Endodermal cell (in vitro differentiated cells): ENCODE measurements around the gene UPF3B. TPM values are rescaled to one million over a fixed set of nuclear protein-coding genes. Genes with fewer than 3 reads are reported as not detected.
A peak's percentile ranks its signal among the peaks of the same experiment; 100 is the strongest.

ENCODE experiments used
- DNase-seq: peaks from one replicate; pipeline ENCODE4 v3.0.0-alpha.2; 2017
- H3K27ac ChIP-seq: 2 replicates; pipeline ENCODE4 v1.5.1; 2013; ENCODE audit warnings: mild to moderate bottlenecking, low read depth, low read length, moderate library complexity
- H3K27me3 ChIP-seq: 2 replicates; pipeline ENCODE4 v1.6.1; 2013; ENCODE audit warnings: mild to moderate bottlenecking, low read length, moderate library complexity; ENCODE audit not compliant: insufficient read depth, control insufficient read depth, poor library complexity, severe bottlenecking
- H3K36me3 ChIP-seq: 2 replicates; pipeline ENCODE4 v1.7.0; 2013; ENCODE audit warnings: mild to moderate bottlenecking, low read length, moderate library complexity; ENCODE audit not compliant: control insufficient read depth, insufficient read depth
- H3K4me1 ChIP-seq: one replicate; pipeline ENCODE4 v1.7.0; 2013; ENCODE audit warnings: low read length; ENCODE audit not compliant: control insufficient read depth, insufficient read depth
- H3K4me3 ChIP-seq: 2 replicates; pipeline ENCODE4 v1.5.1; 2013; ENCODE audit warnings: mild to moderate bottlenecking, low read length, moderate library complexity
- H3K9ac ChIP-seq: 2 replicates; pipeline ENCODE4 v1.6.1; 2013; ENCODE audit warnings: mild to moderate bottlenecking, low read length, moderate library complexity; ENCODE audit not compliant: poor library complexity, severe bottlenecking; ENCODE audit errors: extremely low read depth
- H3K9me3 ChIP-seq: 2 replicates; pipeline ENCODE4 v1.6.1; 2013; ENCODE audit warnings: mild to moderate bottlenecking, low read length, moderate library complexity; ENCODE audit not compliant: control insufficient read depth
- H3K27ac Mint-ChIP-seq: 2 replicates; pipeline ENCODE4 v1.8.0; 2020; ENCODE audit warnings: mixed read lengths
- H3K27me3 Mint-ChIP-seq: 2 replicates; pipeline ENCODE4 v1.8.0; 2021; ENCODE audit warnings: mild to moderate bottlenecking, mixed read lengths; ENCODE audit not compliant: insufficient read depth
- H3K36me3 Mint-ChIP-seq: 2 replicates; pipeline ENCODE4 v1.8.0; 2020; ENCODE audit warnings: low read depth, mixed read lengths
- H3K4me1 Mint-ChIP-seq: 2 replicates; pipeline ENCODE4 v1.8.0; 2020; ENCODE audit warnings: mixed read lengths
- H3K4me3 Mint-ChIP-seq: 2 replicates; pipeline ENCODE4 v1.8.0; 2020; ENCODE audit warnings: mild to moderate bottlenecking, moderate library complexity, mixed read lengths
- H3K9me3 Mint-ChIP-seq: 2 replicates; pipeline ENCODE4 v1.8.0; 2020; ENCODE audit warnings: mild to moderate bottlenecking, mixed read lengths
- WGBS, 2 experiments: methylation state at CpG; one replicate each; pipeline versions ENCODE4 v1.1.5 to v1.1.7; 2013; ENCODE audit warnings: missing lambda C conversion rate in 2 of 2, mixed read lengths in 1 of 2; ENCODE audit not compliant: insufficient coverage in 1 of 2, insufficient read length in 1 of 2; 5-methylcytosine and 5-hydroxymethylcytosine counted together
- long read RNA-seq, 4 experiments: library from polyadenylated mRNA in 2 of 4; library from RNA in 1 of 4; library from capped mRNA in 1 of 4; stranded (forward) in 3 of 4; unstranded in 1 of 4; transcript quantifications; one replicate each; pipeline ENCODE4 v2.0.0, GENCODE V29; 2020 to 2021; ENCODE audit warnings: inconsistent platforms in 1 of 4
- polyA plus RNA-seq, 2 experiments: library from polyadenylated mRNA; stranded (reverse); fragments of 50-300 nt; gene quantifications; one replicate each; pipeline ENCODE4 v1.2.3, GENCODE V29; 2013
- total RNA-seq, 2 donors: library from RNA; stranded (reverse); fragmentation: NEBNext Ultra II Directional in 1 of 2; extraction: Animal tissue kit (Norgen Biotek cat#: 25700) in 1 of 2; gene quantifications; 2 replicates in 1 of 2; 3 replicates in 1 of 2; pipeline ENCODE4 v1.2.1, GENCODE V29; 2021
- TF ChIP-seq, protein P1 (sequence below): fragments of 200-600 bp; sonication (generic); conservative IDR thresholded peaks from 2 replicates; pipeline ENCODE4 v1.5.0; 2021; ENCODE audit warnings: antibody characterized with exemption, mild to moderate bottlenecking

The UPF3B gene
- total RNA-seq, result 10 to 100 TPM; 19.0 to 21.9 TPM
- polyA plus RNA-seq (2013, experiment 1 of 2), result 24.3 TPM
- polyA plus RNA-seq (2013, experiment 2 of 2), result 23.8 TPM
- long read RNA-seq, experiment 1, partial matches to known transcripts, result 7 of 14 reads
- long read RNA-seq, experiment 1, other reads (novel, unspliced or antisense), result 7 of 14 reads
- long read RNA-seq, experiment 2, transcript UPF3B-201 (11 exons, 2,378 nt), result minor isoform, 5 of 58 reads
- long read RNA-seq, experiment 2, transcript UPF3B-202 (10 exons, 2,335 nt), result major isoform, 39 of 58 reads
- long read RNA-seq, experiment 2, partial matches to known transcripts, result 5 of 58 reads
- long read RNA-seq, experiment 2, other reads (novel, unspliced or antisense), result 9 of 58 reads
- long read RNA-seq, experiment 3, partial matches to known transcripts, result 11 of 12 reads
- long read RNA-seq, experiment 3, other reads (novel, unspliced or antisense), result 1 of 12 reads
- long read RNA-seq, experiment 4, transcript UPF3B-202 (10 exons, 2,335 nt), result major isoform, 14 of 74 reads
- long read RNA-seq, experiment 4, partial matches to known transcripts, result 27 of 74 reads
- long read RNA-seq, experiment 4, other reads (novel, unspliced or antisense), result 31 of 74 reads

DNA sequence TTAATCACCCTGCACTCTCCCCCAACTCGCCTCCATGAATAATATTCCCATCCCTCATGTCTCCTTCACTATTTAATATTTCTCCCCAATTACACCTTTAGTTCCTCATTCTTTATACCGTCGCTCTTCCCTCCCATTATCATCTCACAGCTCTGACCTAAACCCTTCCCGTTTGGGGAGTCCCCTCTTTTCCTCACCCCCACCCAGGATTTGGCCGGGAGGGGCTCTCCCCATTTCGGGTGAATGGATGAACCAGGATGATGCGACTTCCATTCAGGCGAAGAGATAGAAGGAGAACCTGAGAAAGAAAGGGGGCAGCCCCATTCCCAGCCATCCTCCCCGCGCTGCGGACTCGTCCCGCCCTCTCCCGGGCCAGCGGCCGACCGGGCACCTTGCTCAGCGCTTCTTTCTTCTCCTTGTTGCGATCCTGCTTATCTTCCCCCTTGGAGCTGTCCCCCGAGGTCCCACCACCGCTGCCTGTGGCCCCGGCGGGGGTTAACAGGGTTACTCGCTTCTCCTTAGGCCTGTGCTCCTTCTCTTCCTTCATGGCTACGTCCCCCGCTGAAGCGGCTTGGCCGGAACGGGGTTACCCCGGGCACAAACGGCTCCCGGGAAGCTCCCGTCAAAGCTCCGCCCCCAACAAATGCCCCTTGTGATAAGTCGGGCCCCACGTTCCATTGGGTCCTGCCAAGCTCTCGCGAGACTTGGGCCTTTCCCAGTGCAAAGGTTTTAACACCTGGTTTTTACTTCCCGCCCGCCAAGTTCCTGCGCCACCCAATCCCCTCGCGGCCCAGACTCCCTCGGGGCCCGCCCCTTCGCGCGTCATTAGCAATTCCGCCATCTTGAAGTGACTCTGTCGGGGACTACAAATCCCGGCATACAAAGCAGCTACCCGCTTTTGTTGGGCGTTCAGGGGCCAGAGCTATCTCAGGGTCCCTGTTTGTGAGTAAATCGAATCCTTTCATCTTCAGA, at the start of gene UPF3B:
UPF3B (minus strand) TSS at position 582 of the 972 bp plus-strand sequence; CDS start at position 547, 35 bp downstream.
- WGBS, 2 experiments, result 0 to 3% methylated on average over 6 to 50 of the region's 54 CpGs
- H3K27ac ChIP-seq, result peak within 1 kb of the TSS; percentile 70

DNA sequence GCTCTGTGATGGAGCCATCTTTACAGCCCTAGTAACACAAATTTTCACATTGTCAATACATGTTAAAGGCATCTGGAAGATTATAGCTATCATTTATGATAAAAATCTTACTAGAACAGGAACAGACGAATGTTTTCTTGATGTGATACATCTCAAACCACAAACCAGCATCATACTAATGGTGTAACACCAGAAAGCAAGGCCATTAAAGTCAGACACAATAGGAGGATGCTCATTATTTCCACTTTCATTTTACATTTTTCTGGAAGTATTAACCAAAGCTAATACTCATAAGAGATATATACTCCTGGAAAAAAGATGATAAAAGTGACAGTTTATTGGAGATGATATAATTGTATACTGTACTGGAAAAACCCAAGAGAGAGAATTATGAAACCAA, 48.2 kb upstream of the UPF3B start:
- TF ChIP-seq, protein P1, sequence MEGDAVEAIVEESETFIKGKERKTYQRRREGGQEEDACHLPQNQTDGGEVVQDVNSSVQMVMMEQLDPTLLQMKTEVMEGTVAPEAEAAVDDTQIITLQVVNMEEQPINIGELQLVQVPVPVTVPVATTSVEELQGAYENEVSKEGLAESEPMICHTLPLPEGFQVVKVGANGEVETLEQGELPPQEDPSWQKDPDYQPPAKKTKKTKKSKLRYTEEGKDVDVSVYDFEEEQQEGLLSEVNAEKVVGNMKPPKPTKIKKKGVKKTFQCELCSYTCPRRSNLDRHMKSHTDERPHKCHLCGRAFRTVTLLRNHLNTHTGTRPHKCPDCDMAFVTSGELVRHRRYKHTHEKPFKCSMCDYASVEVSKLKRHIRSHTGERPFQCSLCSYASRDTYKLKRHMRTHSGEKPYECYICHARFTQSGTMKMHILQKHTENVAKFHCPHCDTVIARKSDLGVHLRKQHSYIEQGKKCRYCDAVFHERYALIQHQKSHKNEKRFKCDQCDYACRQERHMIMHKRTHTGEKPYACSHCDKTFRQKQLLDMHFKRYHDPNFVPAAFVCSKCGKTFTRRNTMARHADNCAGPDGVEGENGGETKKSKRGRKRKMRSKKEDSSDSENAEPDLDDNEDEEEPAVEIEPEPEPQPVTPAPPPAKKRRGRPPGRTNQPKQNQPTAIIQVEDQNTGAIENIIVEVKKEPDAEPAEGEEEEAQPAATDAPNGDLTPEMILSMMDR, result no peak
- 100% methylated on average over 1 of the region's 1 CpG; no CpG with 5 or more reads in 1 of the 2 experiments for WGBS, 2 experiments
- no peak overlapping the region for H3K4me3 Mint-ChIP-seq
- DNase-seq, result no peak
- H3K36me3 Mint-ChIP-seq, result no peaks in the 10 kb centered on the region
- H3K27ac Mint-ChIP-seq, result no peak overlapping the region
- no peaks in the 10 kb centered on the region for H3K27me3 Mint-ChIP-seq
- Histone ChIP-seq H3K9ac (no peak overlapping the region), H3K4me1 (no peaks in the 10 kb centered on the region), H3K9me3 (no peaks in the 10 kb centered on the region), H3K27ac (no peak overlapping the region), H3K36me3 (no peaks in the 10 kb centered on the region), H3K27me3 (no peaks in the 10 kb centered on the region), H3K4me3 (no peak overlapping the region)
- H3K4me1 Mint-ChIP-seq, result no peaks in the 10 kb centered on the region
- peaks cover 52% of the 10 kb centered on the region for H3K9me3 Mint-ChIP-seq

More for the DNA sequence above, at the start of gene UPF3B:
- Histone ChIP-seq H3K4me1 (no peaks in the 10 kb centered on the region), H3K9ac (peak within 1 kb of the TSS; percentile 80), H3K36me3 (peaks cover 32% of the 10 kb centered on the region), H3K27me3 (no peaks in the 10 kb centered on the region), H3K9me3 (no peaks in the 10 kb centered on the region), H3K4me3 (peak within 1 kb of the TSS; percentile 96)
- H3K36me3 Mint-ChIP-seq, result peaks cover 27% of the 10 kb centered on the region
- H3K4me3 Mint-ChIP-seq, result peak within 1 kb of the TSS; percentile 91
- no peaks in the 10 kb centered on the region for H3K27me3 Mint-ChIP-seq
- H3K27ac Mint-ChIP-seq, result peak within 1 kb of the TSS; percentile 99
- peaks cover 58% of the 10 kb centered on the region for H3K9me3 Mint-ChIP-seq
- TF ChIP-seq, protein P1, result no peak
- peak; percentile 97 for DNase-seq
- no peaks in the 10 kb centered on the region for H3K4me1 Mint-ChIP-seq

DNA sequence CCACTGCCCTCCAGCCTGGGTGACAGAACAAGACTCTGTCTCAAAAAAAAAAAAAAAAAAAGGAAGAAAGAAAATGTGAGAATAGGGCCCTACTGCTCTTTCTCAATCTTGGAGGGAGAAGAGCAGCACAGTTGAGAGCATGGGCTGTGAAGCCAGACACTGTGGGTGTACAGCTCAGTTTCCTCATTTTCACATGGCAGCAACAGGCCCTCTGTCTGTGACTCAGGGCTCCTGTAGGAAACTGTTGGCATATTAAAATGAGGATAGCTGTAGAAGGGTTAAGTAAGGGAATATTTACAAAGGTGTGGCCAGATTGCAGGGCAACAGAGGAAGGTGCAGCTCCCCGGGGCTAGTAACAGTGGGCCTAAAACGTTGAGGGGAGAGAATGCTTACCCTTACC, 46.4 kb upstream of the UPF3B start:
- Histone ChIP-seq H3K4me3 (no peak overlapping the region), H3K4me1 (no peaks in the 10 kb centered on the region), H3K9me3 (no peaks in the 10 kb centered on the region), H3K27me3 (no peaks in the 10 kb centered on the region), H3K9ac (no peak overlapping the region), H3K36me3 (no peaks in the 10 kb centered on the region), H3K27ac (no peak overlapping the region)
- no peak overlapping the region for H3K27ac Mint-ChIP-seq
- peaks cover 47% of the 10 kb centered on the region for H3K9me3 Mint-ChIP-seq
- no peak for DNase-seq
- WGBS, 2 experiments, result 42% methylated on average over 2 of the region's 2 CpGs; no CpG with 5 or more reads in 1 of the 2 experiments
- no peaks in the 10 kb centered on the region for H3K27me3 Mint-ChIP-seq
- H3K36me3 Mint-ChIP-seq, result no peaks in the 10 kb centered on the region
- H3K4me1 Mint-ChIP-seq, result no peaks in the 10 kb centered on the region
- H3K4me3 Mint-ChIP-seq, result no peak overlapping the region
- TF ChIP-seq, protein P1, result no peak
